ACC112 (cell line): ENCODE results near the gene DLG1.

ENCODE experiments used
- H2AFZ ChIP-seq: fragments of 200-600 bp; sonication (generic); one replicate; pipeline ENCODE4 v1.6.0; 2017; ENCODE audit warnings: antibody characterized with exemption, low read length; ENCODE audit not compliant: unreplicated experiment
- H3K27ac ChIP-seq: fragments of 200-600 bp; sonication (generic); 2 replicates; pipeline ENCODE4 v1.5.1; 2014; ENCODE audit warnings: low read depth, mild to moderate bottlenecking, antibody characterized with exemption, low read length, moderate library complexity
- H3K27me3 ChIP-seq: fragments of 200-600 bp; sonication (generic); 2 replicates; pipeline ENCODE4 v1.6.1; 2014; ENCODE audit warnings: mild to moderate bottlenecking, antibody characterized with exemption, low read length, moderate library complexity, mixed read lengths; ENCODE audit not compliant: insufficient read depth
- H3K36me3 ChIP-seq: fragments of 200-600 bp; sonication (generic); 2 replicates; pipeline ENCODE4 v1.6.1; 2016; ENCODE audit warnings: mild to moderate bottlenecking, antibody characterized with exemption, low read length, moderate library complexity, mixed read lengths; ENCODE audit not compliant: insufficient read depth
- H3K4me1 ChIP-seq: fragments of 200-600 bp; sonication (generic); one replicate; pipeline ENCODE4 v1.6.1; 2016; ENCODE audit warnings: low read length, mixed read lengths; ENCODE audit not compliant: insufficient read depth, unreplicated experiment, control insufficient read depth
- H3K4me3 ChIP-seq: fragments of 200-600 bp; sonication (generic); 2 replicates; pipeline ENCODE4 v1.5.1; 2014; ENCODE audit warnings: mild to moderate bottlenecking, low read depth, low read length
- H3K79me2 ChIP-seq: fragments of 200-600 bp; sonication (generic); one replicate; pipeline ENCODE4 v1.6.0; 2016; ENCODE audit warnings: low read length; ENCODE audit not compliant: control insufficient read depth, unreplicated experiment, insufficient read depth

Gene DLG1

GRCh38 chr3:197178998-197179397, 119.4 kb downstream of the DLG1 start:
- H2AFZ ChIP-seq, result no peak overlapping the region
- H3K27me3 ChIP-seq, result no peaks in the 10 kb centered on the region
- H3K4me1 ChIP-seq, result peaks cover 21% of the 10 kb centered on the region
- H3K36me3 ChIP-seq, result 0 out of 2 replicates have a peak, but pooled peaks cover 4% of the 10 kb centered on the region
- H3K27ac ChIP-seq, result no peak overlapping the region
- no peak overlapping the region for H3K4me3 ChIP-seq
- H3K79me2 ChIP-seq, result peaks cover 36% of the 10 kb centered on the region

GRCh38 chr3:197175503-197175902, 122.9 kb downstream of the DLG1 start:
- H3K4me1 ChIP-seq, result peaks cover 12% of the 10 kb centered on the region
- 0 out of 2 replicates have a peak, but pooled peaks cover 4% of the 10 kb centered on the region for H3K36me3 ChIP-seq
- peaks cover 34% of the 10 kb centered on the region for H3K79me2 ChIP-seq
- H3K4me3 ChIP-seq, result no peak overlapping the region
- no peaks in the 10 kb centered on the region for H3K27me3 ChIP-seq
- H2AFZ ChIP-seq, result no peak overlapping the region
- H3K27ac ChIP-seq, result no peak overlapping the region

- Histone ChIP-seq H3K4me1 (peaks cover 12% of the 10 kb centered on the region), H3K27me3 (no peaks in the 10 kb centered on the region), H3K79me2 (peaks cover 29% of the 10 kb centered on the region), H3K27ac (no peak overlapping the region), H3K4me3 (no peak overlapping the region), H2AFZ (no peak overlapping the region), H3K36me3 (0 out of 2 replicates have a peak, but pooled peaks cover 4% of the 10 kb centered on the region)
These were observed 123.5 kb downstream of the DLG1 start for GRCh38 chr3:197174927-197175326.

- Histone ChIP-seq H3K36me3 (0 out of 2 replicates have a peak, but pooled peaks cover 4% of the 10 kb centered on the region), H2AFZ (no peak overlapping the region), H3K27me3 (no peaks in the 10 kb centered on the region), H3K79me2 (peaks cover 25% of the 10 kb centered on the region), H3K4me1 (peaks cover 12% of the 10 kb centered on the region), H3K27ac (no peak overlapping the region), H3K4me3 (no peak overlapping the region)
These were observed 124.8 kb downstream of the DLG1 start for GRCh38 chr3:197173620-197174019.

GRCh38 chr3:197171481-197172067, 126.8 kb downstream of the DLG1 start:
- Histone ChIP-seq H3K79me2 (peaks cover 17% of the 10 kb centered on the region), H3K4me1 (peaks cover 7% of the 10 kb centered on the region), H3K36me3 (no peaks in the 10 kb centered on the region), H3K27me3 (no peaks in the 10 kb centered on the region), H3K27ac (no peak overlapping the region), H2AFZ (no peak overlapping the region), H3K4me3 (no peak overlapping the region)

- Histone ChIP-seq H3K36me3 (no peaks in the 10 kb centered on the region), H3K4me3 (no peak overlapping the region), H3K27me3 (no peaks in the 10 kb centered on the region), H2AFZ (no peak overlapping the region), H3K27ac (no peak overlapping the region), H3K79me2 (peaks cover 22% of the 10 kb centered on the region), H3K4me1 (peaks cover 7% of the 10 kb centered on the region)
These were observed 129.4 kb downstream of the DLG1 start for GRCh38 chr3:197169028-197169427.

- H3K27me3 ChIP-seq, result no peaks in the 10 kb centered on the region
- no peaks in the 10 kb centered on the region for H3K36me3 ChIP-seq
- no peak overlapping the region for H3K4me3 ChIP-seq
- H3K4me1 ChIP-seq, result peaks cover 7% of the 10 kb centered on the region
- H3K27ac ChIP-seq, result no peak overlapping the region
- H2AFZ ChIP-seq, result no peak overlapping the region
- H3K79me2 ChIP-seq, result peaks cover 18% of the 10 kb centered on the region
These were observed 129.8 kb downstream of the DLG1 start for GRCh38 chr3:197168606-197169005.

- Histone ChIP-seq H3K27ac (no peak overlapping the region), H3K79me2 (peaks cover 19% of the 10 kb centered on the region), H3K4me3 (no peak overlapping the region), H2AFZ (no peak overlapping the region), H3K4me1 (peaks cover 7% of the 10 kb centered on the region), H3K27me3 (no peaks in the 10 kb centered on the region), H3K36me3 (no peaks in the 10 kb centered on the region; the same call in 1 of the 2 replicates)
These were observed 130.3 kb downstream of the DLG1 start for GRCh38 chr3:197168063-197168462.

- Histone ChIP-seq H3K4me3 (no peak overlapping the region), H3K27ac (no peak overlapping the region), H3K36me3 (no peaks in the 10 kb centered on the region; the same call in 1 of the 2 replicates), H3K4me1 (peaks cover 7% of the 10 kb centered on the region), H2AFZ (no peak overlapping the region), H3K27me3 (no peaks in the 10 kb centered on the region), H3K79me2 (peaks cover 21% of the 10 kb centered on the region)
These were observed 130.9 kb downstream of the DLG1 start for GRCh38 chr3:197167549-197167948.

GRCh38 chr3:197165890-197166289, 132.5 kb downstream of the DLG1 start:
- Histone ChIP-seq H3K27ac (no peak overlapping the region), H3K79me2 (peaks cover 26% of the 10 kb centered on the region), H3K27me3 (no peaks in the 10 kb centered on the region), H3K36me3 (no peaks in the 10 kb centered on the region; the same call in 1 of the 2 replicates), H3K4me1 (no peaks in the 10 kb centered on the region), H2AFZ (no peak overlapping the region), H3K4me3 (no peak overlapping the region)

GRCh38 chr3:197155046-197155445, 143.4 kb downstream of the DLG1 start:
- Histone ChIP-seq H3K27me3 (no peaks in the 10 kb centered on the region), H3K27ac (no peak overlapping the region), H3K36me3 (peaks cover 38% of the 10 kb centered on the region), H3K4me3 (no peak overlapping the region), H3K4me1 (peaks cover 11% of the 10 kb centered on the region), H3K79me2 (peaks cover 38% of the 10 kb centered on the region), H2AFZ (no peak overlapping the region)
